Hepatocyte (in vitro differentiated cells): ENCODE results near the gene PITPNB.

Experiments used
- CTCF ChIP-seq: fragments of 200-600 bp; sonication (generic); IDR thresholded peaks from 2 replicates; pipeline ENCODE4 v1.5.1; 2016; ENCODE audit warnings: antibody characterized with exemption, mild to moderate bottlenecking; ENCODE audit not compliant: poor library complexity
- EZH2 ChIP-seq: fragments of 200-600 bp; sonication (generic); IDR thresholded peaks from 2 replicates; pipeline ENCODE4 v1.6.1; 2016; ENCODE audit warnings: antibody characterized with exemption, mild to moderate bottlenecking, borderline replicate concordance

- TF ChIP-seq CTCF = no peak
- TF ChIP-seq EZH2 = no peak
Observed at GRCh38 chr22:27842201-27842600, 76.9 kb downstream of the PITPNB start.
